Natural killer cell (primary cell): ENCODE results near the gene CAMTA1. TPM values are rescaled to one million over a fixed set of nuclear protein-coding genes. Genes with fewer than 3 reads are reported as not detected.

ENCODE experiments used
- ATAC-seq, 3 donors: fragments of 150-1000 bp in 2 of 3; fragments of 200-7000 bp in 1 of 3; cut with Tn5 transposase; 1 replicate in 1 of 3; 2 replicates in 2 of 3; pipeline ENCODE4 v1.10.0; 2021; ENCODE audit warnings: mild to moderate bottlenecking in 2 of 3, moderate library complexity in 2 of 3
- DNase-seq, 2 donors: peaks; one replicate each; pipeline versions ENCODE4 v3.0.0 to v3.0.0-alpha.2; 2013 to 2021; ENCODE audit warnings: mixed read lengths in 1 of 2
- H3K27ac ChIP-seq: one replicate; pipeline ENCODE4 v1.5.1; 2013; ENCODE audit warnings: mild to moderate bottlenecking, low read length
- H3K27me3 ChIP-seq: one replicate; pipeline ENCODE4 v1.6.1; 2013; ENCODE audit warnings: low read length; ENCODE audit not compliant: control insufficient read depth, insufficient read depth
- H3K36me3 ChIP-seq: one replicate; pipeline ENCODE4 v1.6.1; 2013; ENCODE audit warnings: low read length; ENCODE audit not compliant: control insufficient read depth, insufficient read depth
- H3K4me1 ChIP-seq: one replicate; pipeline ENCODE4 v1.6.1; 2013; ENCODE audit warnings: low read length; ENCODE audit not compliant: control insufficient read depth, insufficient read depth
- H3K4me3 ChIP-seq: one replicate; pipeline ENCODE4 v1.5.1; 2013; ENCODE audit warnings: low read length
- H3K9me3 ChIP-seq: one replicate; pipeline ENCODE4 v1.6.1; 2013; ENCODE audit warnings: low read length; ENCODE audit not compliant: control insufficient read depth, insufficient read depth
- H3K27ac Mint-ChIP-seq, 2 donors: one replicate each; pipeline ENCODE4 v1.8.0; 2022; ENCODE audit warnings: mild to moderate bottlenecking in 2 of 2, mixed read lengths in 2 of 2, moderate library complexity in 1 of 2
- H3K27me3 Mint-ChIP-seq, 2 donors: one replicate each; pipeline ENCODE4 v1.8.0; 2022; ENCODE audit warnings: low read depth in 2 of 2, mixed read lengths in 2 of 2
- H3K36me3 Mint-ChIP-seq: one replicate; pipeline ENCODE4 v1.8.0; 2022; ENCODE audit warnings: mixed read lengths
- H3K4me1 Mint-ChIP-seq, 2 donors: one replicate each; pipeline ENCODE4 v1.8.0; 2022; ENCODE audit warnings: mixed read lengths in 2 of 2
- H3K4me3 Mint-ChIP-seq: one replicate; pipeline ENCODE4 v1.8.0; 2022; ENCODE audit warnings: mild to moderate bottlenecking, moderate library complexity, mixed read lengths
- H3K9me3 Mint-ChIP-seq, 2 donors: one replicate each; pipeline ENCODE4 v1.8.0; 2022; ENCODE audit warnings: mixed read lengths in 2 of 2
- WGBS: methylation state at CpG from one replicate; pipeline ENCODE4 v1.1.7; 2013; ENCODE audit warnings: missing lambda C conversion rate; ENCODE audit not compliant: insufficient coverage; 5-methylcytosine and 5-hydroxymethylcytosine counted together
- intact Hi-C: fragments of 100-400 bp; cut with micrococcal nuclease; formaldehyde crosslinking; loops from one replicate; pipeline ENCODE4 v1.14.2; 2022
- total RNA-seq, 4 donors: library from RNA; stranded (reverse); fragments of 120-200 nt in 1 of 4; gene quantifications; one replicate each; pipeline versions ENCODE4 v1.2.3 to v1.2.4, GENCODE V29; 2013 to 2022
- TF ChIP-seq, protein P1 (sequence below): fragments of 200-600 bp; IDR thresholded peaks from one replicate; pipeline ENCODE4 v1.8.0; 2022; ENCODE audit warnings: antibody characterized with exemption

Gene CAMTA1
- total RNA-seq, 3 donors from 2014 or later (not counting 1 experiment from before 2014, with no cell fraction given) = 40.6 to 53.3 (median 44.9) TPM

DNA sequence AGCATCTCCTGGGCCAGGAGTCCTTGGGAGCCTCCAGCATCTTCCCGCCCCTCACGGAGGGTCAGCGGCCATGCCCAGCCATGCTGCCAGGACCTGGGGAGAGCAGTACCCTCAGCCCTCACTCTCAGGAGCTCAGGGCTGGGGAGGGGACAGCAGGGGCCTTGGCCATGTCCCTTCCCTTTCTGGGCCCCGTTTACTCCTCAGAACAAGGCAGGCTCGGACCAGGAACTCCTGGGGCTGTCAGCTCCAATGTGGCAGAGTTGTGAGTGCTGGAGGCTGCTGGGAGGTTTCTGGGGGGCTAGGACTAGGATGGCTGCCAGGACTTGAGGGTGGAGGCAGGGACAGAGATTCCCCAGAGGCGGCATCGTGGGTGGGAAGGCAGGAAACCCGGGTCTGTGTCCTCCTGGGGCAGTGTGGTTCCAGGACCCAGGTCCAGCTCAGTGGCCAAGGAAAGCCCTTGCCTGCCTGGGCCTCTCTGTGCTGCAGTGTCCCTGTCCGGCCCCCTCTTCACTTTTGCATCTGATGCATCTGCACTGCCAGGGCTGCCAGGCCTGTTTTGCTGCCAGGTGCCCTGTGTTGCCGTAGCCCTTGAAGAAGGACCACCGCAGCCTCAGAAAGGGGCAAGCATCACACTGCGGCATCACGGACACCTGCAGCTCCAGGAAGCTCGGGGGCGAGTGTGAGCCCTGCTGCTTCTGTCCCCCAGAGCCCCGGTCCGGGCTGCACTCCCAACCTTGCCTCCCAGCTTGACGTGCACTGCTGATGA lies 223.9 kb downstream of the CAMTA1 start:
- Mint-ChIP-seq H3K27me3 (peaks cover 5 to 14% of the 10 kb centered on the region in 2 donors), H3K4me3 (no peak overlapping the region), H3K36me3 (no peaks in the 10 kb centered on the region), H3K4me1 (no peaks in the 10 kb centered on the region), H3K27ac (no peak overlapping the region), H3K9me3 (no peaks in the 10 kb centered on the region)
- no peak overlapping the region for H3K4me3 ChIP-seq
- no peaks in the 10 kb centered on the region for H3K4me1 ChIP-seq
- TF ChIP-seq, protein P1, sequence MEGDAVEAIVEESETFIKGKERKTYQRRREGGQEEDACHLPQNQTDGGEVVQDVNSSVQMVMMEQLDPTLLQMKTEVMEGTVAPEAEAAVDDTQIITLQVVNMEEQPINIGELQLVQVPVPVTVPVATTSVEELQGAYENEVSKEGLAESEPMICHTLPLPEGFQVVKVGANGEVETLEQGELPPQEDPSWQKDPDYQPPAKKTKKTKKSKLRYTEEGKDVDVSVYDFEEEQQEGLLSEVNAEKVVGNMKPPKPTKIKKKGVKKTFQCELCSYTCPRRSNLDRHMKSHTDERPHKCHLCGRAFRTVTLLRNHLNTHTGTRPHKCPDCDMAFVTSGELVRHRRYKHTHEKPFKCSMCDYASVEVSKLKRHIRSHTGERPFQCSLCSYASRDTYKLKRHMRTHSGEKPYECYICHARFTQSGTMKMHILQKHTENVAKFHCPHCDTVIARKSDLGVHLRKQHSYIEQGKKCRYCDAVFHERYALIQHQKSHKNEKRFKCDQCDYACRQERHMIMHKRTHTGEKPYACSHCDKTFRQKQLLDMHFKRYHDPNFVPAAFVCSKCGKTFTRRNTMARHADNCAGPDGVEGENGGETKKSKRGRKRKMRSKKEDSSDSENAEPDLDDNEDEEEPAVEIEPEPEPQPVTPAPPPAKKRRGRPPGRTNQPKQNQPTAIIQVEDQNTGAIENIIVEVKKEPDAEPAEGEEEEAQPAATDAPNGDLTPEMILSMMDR = no peak
- H3K36me3 ChIP-seq = no peaks in the 10 kb centered on the region
- DNase-seq (no peak), ATAC-seq (no peak)
- H3K27me3 ChIP-seq = no peaks in the 10 kb centered on the region
- H3K27ac ChIP-seq = no peak overlapping the region
- intact Hi-C loops = no loop called here
- no peaks in the 10 kb centered on the region for H3K9me3 ChIP-seq
- WGBS = 87% methylated on average over 18 of the region's 18 CpGs

GRCh38 chr1:7009741-7010525 lies 224.7 kb downstream of the CAMTA1 start:
- Mint-ChIP-seq H3K9me3 (no peaks in the 10 kb centered on the region), H3K36me3 (no peaks in the 10 kb centered on the region), H3K4me3 (no peak overlapping the region), H3K4me1 (no peaks in the 10 kb centered on the region), H3K27ac (no peak overlapping the region), H3K27me3 (peaks cover 5 to 14% of the 10 kb centered on the region in 2 donors)
- no peaks in the 10 kb centered on the region for H3K9me3 ChIP-seq
- H3K27ac ChIP-seq = no peak overlapping the region
- no peak overlapping the region for H3K4me3 ChIP-seq
- DNase-seq (no peak), ATAC-seq (no peak)
- intact Hi-C loops = no loop called here
- H3K36me3 ChIP-seq = no peaks in the 10 kb centered on the region
- H3K27me3 ChIP-seq = no peaks in the 10 kb centered on the region
- 82% methylated on average over 16 of the region's 16 CpGs for WGBS
- TF ChIP-seq, protein P1 = no peak
- H3K4me1 ChIP-seq = no peaks in the 10 kb centered on the region

DNA sequence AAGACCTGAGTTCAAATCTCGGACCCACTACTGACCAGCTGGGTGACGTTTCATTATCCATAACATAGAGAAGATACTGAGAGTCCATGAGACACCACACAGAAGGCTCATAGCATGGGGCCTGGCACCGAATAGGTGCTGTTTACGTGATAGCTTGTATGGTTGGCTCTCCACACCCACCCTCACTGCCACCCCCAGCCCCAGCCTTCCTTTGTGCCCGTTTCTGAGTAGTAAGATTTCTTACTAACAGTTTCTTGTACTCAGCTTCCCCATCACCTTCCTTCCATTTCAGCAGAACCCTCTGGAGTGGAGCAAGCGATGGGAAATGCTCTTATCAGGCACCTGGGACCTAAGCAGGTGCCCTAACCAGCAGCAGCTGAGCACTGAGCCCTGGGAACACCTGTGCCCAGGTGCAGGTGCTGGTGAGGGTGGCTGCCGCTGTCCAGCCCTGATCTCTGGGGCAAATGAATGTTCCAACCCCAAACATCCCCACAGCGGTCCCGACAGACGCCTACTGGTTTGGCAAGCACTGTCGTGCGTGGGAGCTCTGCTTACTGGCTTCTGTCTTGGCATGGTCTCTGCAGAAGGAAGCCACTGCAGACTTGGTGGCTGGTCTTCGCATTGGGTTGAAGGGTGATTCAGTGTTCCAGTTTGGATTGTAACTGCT lies 225.4 kb downstream of the CAMTA1 start:
- H3K27ac ChIP-seq = no peak overlapping the region
- no peaks in the 10 kb centered on the region for H3K4me1 Mint-ChIP-seq
- H3K4me3 Mint-ChIP-seq = no peak overlapping the region
- no peaks in the 10 kb centered on the region for H3K27me3 ChIP-seq
- 88% methylated on average over 13 of the region's 13 CpGs for WGBS
- H3K36me3 ChIP-seq = no peaks in the 10 kb centered on the region
- H3K36me3 Mint-ChIP-seq = no peaks in the 10 kb centered on the region
- H3K4me1 ChIP-seq = no peaks in the 10 kb centered on the region
- H3K27me3 Mint-ChIP-seq = peaks cover 5 to 9% of the 10 kb centered on the region in 2 donors
- DNase-seq = no peak
- no peak overlapping the region for H3K27ac Mint-ChIP-seq
- TF ChIP-seq, protein P1 = no peak
- intact Hi-C loops = no loop called here
- ATAC-seq = no peak
- no peaks in the 10 kb centered on the region for H3K9me3 ChIP-seq
- no peaks in the 10 kb centered on the region for H3K9me3 Mint-ChIP-seq
- no peak overlapping the region for H3K4me3 ChIP-seq
